Endometrial microvascular endothelial cells (primary cell): ENCODE results near the gene NR4A1. TPM values are rescaled to one million over a fixed set of nuclear protein-coding genes. Genes with fewer than 3 reads are reported as not detected.
"Not testable (repeated sequence)": the region's sequence is repeated elsewhere in the genome, so short reads cannot be mapped to it uniquely, and the experiment has no call there.

Experiments
- in situ Hi-C: cut with HindIII; loops from 2 replicates; pipeline ENCODE4 v1.10.0; 2017; ENCODE audit warnings: low sequenced_read_pairs, low pct_unique_long_range_greater_than_20kb; ENCODE audit errors: inconsistent ontology term
- total RNA-seq: library from RNA; depleted of rRNA; stranded (reverse); fragments of >200 nt; gene quantifications from one replicate; pipeline ENCODE4 v1.2.3, GENCODE V29; 2015; ENCODE audit errors: inconsistent ontology term

NR4A1 gene
- total RNA-seq, 1 donor from 2014 or later = 0.93 TPM

- in situ Hi-C loops = no loop called here
These were observed 35.1 kb downstream of the NR4A1 start for GRCh38 chr12:52086366-52086765.

GRCh38 chr12:52086944-52087835 is 35.9 kb downstream of the NR4A1 start:
- in situ Hi-C loops = no loop called here

GRCh38 chr12:52087961-52088820 is 36.9 kb downstream of the NR4A1 start:
- in situ Hi-C loops = no loop called here

GRCh38 chr12:52089491-52089890 is 38.2 kb downstream of the NR4A1 start:
- in situ Hi-C loops = no loop called here

- in situ Hi-C loops = no loop called here
These were observed 39.0 kb downstream of the NR4A1 start for GRCh38 chr12:52090291-52090690.

GRCh38 chr12:52091061-52091460 is 39.8 kb downstream of the NR4A1 start:
- in situ Hi-C loops = no loop called here

- in situ Hi-C loops = no loop called here
These were observed 40.6 kb downstream of the NR4A1 start for GRCh38 chr12:52091869-52092268.

- in situ Hi-C loops = no loop called here
These were observed 42.1 kb downstream of the NR4A1 start for GRCh38 chr12:52093346-52093745.

- in situ Hi-C loops = no loop called here
These were observed 45.2 kb downstream of the NR4A1 start for GRCh38 chr12:52096332-52097044.

GRCh38 chr12:52097045-52097666 is 45.9 kb downstream of the NR4A1 start:
- in situ Hi-C loops = no loop called here

- in situ Hi-C loops = not testable (repeated sequence)
These were observed 53.3 kb downstream of the NR4A1 start for GRCh38 chr12:52104431-52105089.

Other genes starting within 250 kb of the NR4A1 start
- gene FIGNL2, start 202.7 kb upstream of the NR4A1 start, total RNA-seq = not detected
- gene ANKRD33, start 163.3 kb upstream of the NR4A1 start, total RNA-seq = not detected
- 415 TPM for gene ACVRL1, start 143.9 kb upstream of the NR4A1 start, total RNA-seq
- gene ACVR1B, start 99.7 kb upstream of the NR4A1 start, total RNA-seq = 8.1 TPM
- gene TAMALIN, start 44.5 kb upstream of the NR4A1 start, total RNA-seq = 30.8 TPM
- gene ATG101, start 18.5 kb downstream of the NR4A1 start, total RNA-seq = 83.3 TPM
- gene SMIM41, start 28.3 kb downstream of the NR4A1 start, total RNA-seq = not detected
- 6.2 TPM for gene KRT80, start 140.6 kb downstream of the NR4A1 start, total RNA-seq
- 495 TPM for gene KRT7, start 181.8 kb downstream of the NR4A1 start, total RNA-seq
- gene KRT86, start 223.2 kb downstream of the NR4A1 start, total RNA-seq = not detected
- not detected for gene KRT81, start 240.1 kb downstream of the NR4A1 start, total RNA-seq